ENCODE results near the gene SAP30BP.

DNA sequence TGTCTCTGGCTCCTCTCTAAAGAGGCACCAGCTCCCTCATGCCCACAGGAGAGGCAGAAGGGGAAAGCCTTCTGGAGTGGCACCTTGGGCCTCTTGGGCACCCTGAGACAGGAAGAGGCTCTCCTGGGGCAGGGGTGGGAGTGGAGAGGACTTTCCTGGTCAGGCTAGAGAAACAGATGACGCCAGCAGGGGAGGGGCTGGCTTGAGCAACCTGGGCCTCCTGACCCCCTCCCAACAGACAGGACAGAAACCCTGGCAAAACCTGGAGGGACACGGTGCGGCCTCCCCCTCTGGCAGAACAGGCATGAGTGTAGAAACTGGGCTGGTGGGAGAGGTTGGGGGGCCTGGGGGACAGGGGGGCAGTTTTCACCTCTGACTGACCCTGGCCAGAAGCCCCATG is 27.8 kb upstream of the SAP30BP start:
- TF ChIP-seq, protein P1, sequence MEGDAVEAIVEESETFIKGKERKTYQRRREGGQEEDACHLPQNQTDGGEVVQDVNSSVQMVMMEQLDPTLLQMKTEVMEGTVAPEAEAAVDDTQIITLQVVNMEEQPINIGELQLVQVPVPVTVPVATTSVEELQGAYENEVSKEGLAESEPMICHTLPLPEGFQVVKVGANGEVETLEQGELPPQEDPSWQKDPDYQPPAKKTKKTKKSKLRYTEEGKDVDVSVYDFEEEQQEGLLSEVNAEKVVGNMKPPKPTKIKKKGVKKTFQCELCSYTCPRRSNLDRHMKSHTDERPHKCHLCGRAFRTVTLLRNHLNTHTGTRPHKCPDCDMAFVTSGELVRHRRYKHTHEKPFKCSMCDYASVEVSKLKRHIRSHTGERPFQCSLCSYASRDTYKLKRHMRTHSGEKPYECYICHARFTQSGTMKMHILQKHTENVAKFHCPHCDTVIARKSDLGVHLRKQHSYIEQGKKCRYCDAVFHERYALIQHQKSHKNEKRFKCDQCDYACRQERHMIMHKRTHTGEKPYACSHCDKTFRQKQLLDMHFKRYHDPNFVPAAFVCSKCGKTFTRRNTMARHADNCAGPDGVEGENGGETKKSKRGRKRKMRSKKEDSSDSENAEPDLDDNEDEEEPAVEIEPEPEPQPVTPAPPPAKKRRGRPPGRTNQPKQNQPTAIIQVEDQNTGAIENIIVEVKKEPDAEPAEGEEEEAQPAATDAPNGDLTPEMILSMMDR (IDR thresholded peaks at IDR 0.05): no peak
- TF ChIP-seq POLR2AphosphoS5 (IDR thresholded peaks at IDR 0.05) (no peak), POLR2A (IDR thresholded peaks at IDR 0.05; ENCODE audit: low read depth) (no peak), EP300 (IDR thresholded peaks at IDR 0.05) (no peak)
